Stimulated activated CD8-positive, alpha-beta memory T cell treated with anti-CD3 and anti-CD28 coated beads, Interleukin-4, amount 100 ng/mL, for 1 hour (primary cell): Measurements from ENCODE around the gene IGSF9.

Source experiments
- DNase-seq, 2 donors: peaks; one replicate each; pipeline ENCODE4 v3.0.0-alpha.2; 2020; ENCODE audit warnings: low read depth in 2 of 2, low spot score in 1 of 2

The IGSF9 gene

DNA sequence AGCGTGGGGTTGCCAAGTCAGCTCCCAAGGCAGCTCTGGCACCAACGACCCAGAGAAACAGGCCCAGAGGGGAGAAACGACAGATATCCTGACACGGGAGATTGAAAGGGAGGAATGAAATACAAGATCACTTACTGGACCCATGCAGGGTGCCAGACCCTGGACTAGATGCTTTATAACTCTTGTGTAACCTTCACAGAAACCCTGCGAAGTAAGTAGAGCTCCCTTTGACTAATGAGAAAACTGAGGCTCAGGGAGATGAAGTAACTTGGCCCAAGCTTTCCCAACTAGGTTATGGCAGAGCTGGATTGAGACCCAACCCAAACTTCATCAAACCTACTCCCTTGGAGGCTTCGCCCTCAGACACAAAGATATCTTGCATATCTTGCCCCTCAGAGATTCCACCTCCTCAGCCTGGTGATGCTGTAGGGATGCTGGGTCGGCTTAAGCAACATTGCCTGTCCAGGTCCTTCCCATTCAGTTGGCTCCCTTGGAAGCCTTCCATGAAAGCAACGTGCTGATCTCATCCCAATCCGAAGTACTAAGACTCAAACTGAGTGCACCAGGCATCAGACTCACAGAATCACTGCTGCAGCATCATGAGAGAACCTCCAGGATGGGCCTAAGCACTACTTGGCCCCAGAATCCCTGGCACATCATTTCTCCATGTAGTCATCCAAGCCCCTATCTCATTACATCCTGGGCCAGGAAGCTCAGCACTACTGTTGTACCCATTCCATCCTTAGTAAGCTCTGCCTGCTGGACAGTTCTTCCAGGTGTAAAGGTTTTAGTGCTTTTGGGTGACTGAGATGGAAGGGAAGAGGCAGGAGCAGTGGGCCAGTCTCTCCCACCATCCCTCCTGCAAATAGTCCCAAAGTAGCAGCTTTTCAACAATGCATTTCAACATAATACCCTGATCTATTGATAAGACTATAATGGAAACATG lies 1.1 kb upstream of the IGSF9 start:
- no peak for DNase-seq

DNA sequence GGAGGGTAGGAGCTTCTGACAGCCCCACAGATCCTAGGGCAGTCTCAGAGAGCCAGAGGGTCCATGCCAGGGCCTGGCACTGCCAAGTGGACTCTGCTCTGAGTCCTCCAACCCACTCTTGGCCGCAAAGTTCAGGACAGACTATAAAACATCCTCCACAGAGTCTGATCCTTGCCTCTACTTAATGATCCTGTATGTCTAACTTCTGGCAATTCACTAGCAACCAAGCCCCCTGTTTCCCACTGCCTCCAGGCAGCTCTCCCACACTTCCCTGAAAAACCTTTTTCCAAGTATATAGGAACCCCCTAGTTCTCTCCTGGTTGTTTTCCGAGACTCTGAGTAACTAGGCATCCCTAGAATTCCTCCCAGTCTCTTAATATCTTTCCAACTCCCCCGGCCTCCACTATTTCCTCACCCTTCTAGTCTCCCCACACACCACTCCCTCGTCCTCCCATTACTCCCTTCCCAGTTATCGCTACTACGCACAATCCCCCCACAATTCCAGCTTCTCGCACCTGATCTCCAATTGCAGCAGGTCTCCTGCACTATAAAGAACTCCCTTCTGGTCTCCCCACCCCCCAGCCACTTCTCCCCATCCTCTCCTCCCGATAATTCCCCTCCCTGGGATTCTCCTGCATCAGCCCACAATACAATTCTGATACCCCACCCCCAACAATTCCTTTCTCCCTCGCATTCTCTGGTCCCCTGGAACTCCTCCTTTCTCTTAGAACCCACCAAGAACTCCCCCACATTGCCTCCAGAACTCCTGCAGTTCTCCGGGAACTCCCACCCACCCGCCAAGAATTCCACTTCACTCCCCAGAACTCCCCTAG lies 574 bp downstream of the IGSF9 start:
- no peak for DNase-seq

DNA sequence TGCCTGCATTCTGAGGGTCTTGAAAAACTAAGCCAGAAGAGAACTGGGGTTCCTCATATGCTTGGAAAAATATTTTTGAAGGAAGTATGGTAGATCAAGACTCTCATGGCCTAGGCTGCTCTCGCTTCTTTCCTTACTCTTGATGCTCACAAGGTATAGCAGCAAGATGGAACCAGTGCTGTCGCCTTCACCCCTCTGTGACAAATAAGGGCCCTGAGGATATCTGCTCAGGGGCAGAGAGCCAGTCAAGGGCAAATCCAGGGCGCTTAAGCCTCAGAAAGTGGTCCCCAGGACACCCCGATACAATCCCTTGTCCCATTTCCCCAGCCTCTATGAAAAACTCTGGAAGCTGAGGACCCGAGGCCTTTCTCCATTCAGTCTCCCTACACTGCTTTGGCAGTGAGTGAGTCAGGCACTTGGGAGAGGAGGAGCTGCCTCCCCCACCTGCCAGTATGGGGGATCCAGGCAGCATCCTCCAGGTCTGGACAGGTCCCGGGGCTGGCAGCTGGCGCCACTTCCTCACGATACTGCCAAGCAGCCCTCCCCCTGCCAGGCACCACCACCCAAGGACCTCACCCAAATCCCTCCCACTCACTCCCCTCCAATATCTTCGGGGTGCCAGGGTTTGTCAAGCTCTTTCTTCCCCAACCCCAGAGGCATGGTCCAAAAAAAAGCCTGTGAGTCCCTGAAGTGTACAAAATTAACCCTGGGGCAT lies 1.3 kb downstream of the IGSF9 start:
- DNase-seq: no peak

DNA sequence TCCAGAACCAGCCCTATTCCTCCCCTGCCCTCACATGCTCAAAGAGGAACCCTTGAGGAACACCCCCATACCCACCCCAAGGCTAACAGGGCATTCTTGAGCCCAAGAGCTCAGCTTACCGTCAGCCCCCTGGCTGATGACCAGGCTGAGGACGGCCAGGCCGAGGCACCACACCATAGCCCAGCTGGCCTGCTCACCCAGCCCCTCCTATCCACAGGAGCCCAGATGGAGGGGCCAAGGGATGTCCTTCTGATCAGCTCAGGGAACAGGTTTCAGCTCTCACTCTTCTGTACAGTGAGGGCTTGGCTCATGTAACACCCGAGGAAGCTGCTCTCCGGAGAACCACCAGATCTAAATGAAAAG lies 2.2 kb downstream of the IGSF9 start:
- DNase-seq: no peak

DNA sequence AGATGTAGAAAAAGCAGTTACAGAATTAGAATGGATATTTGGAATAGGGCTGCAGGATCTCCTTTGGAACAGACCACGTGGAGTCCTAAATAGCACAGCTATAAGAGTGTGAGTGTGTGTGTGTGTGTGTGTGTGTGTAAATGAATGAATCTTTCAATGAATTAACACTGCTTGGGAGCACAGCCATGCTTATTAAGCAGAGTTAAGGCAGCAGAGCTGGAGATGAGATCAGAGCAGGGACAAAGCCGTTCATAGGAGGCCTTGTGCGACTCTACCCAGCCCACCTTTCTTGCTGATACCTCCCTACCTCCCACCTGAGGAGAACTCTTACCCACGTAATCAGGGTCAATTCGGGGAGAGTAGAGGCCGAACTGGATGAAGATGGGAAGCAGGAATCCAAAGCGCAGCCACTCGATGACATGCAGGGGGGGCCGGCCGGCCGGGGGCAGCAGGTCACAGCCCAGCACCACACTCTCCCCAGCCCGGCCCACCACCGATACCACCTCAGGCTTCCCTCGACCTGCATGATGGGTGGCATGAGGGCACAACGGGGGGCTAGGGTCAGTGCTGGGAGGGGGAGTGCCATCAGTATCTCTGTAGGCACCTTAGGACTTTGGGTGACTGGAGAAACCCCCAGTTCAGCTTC lies 2.7 kb downstream of the IGSF9 start:
- DNase-seq: no peak

DNA sequence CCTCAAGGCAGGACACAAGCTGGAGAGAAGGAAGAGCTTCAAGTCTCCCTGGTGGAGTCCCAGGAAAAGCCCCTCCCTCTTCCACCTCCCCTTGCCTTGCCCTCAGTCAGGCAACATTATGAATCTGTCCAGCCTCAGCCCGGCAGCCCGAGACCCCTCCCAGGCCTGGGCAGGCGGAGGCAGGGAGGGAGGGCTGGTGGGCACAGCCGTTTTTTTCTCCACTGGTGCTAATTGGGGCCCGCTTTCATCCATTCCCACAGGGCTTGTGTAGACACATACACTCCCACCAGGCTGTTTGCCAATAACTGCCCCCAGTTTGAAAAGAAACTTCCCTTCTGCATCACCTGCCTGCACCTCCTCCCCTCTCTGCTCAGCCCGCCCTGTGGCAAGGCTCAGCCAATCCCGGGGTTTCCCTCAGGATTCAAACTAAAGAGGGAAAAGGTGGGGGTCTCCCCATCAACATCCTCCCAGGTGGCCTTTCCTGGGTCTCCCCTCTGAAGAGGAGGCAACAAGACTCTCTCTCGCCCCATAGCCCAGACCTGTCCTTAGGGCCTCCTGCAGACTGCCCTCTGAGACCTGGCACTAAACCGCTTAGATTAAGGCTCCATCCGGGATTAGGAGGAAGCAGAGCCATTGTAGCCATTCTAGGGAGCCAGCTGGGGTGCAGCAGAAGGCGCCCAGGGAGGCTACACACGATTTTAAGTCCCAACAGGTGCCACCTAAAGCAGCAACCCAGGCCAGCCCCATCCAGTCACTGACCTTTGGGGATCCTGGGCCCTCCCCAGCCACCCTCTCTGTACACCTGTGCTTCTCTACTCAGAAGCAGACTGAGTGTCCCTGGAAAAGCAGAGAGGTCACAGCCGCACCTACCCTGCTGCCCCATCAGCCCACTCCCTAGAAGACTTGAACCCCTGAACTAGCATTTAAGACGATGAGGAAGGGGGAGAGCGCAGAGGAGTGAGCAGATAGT lies 3.5 kb downstream of the IGSF9 start:
- no peak for DNase-seq

DNA sequence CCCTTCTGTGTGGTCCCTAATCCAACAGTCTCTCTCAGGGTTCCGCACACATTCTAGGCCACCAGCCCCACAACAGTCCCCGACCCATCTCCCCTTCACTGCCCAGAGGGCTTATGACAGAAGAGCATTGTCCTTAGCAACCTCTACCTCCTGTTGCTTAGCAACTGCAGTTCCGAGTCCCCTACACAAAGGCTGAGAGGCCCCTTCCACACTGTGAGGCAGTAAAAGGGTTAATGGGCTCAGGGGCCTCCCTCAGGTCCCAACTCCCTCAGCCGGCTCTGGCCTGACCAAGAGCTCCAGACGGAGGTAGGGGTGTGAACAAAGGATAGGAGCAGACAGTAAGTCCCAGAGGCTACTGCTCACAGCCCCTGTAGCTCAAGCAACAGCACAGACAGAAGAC lies 4.3 kb downstream of the IGSF9 start:
- no peak for DNase-seq

DNA sequence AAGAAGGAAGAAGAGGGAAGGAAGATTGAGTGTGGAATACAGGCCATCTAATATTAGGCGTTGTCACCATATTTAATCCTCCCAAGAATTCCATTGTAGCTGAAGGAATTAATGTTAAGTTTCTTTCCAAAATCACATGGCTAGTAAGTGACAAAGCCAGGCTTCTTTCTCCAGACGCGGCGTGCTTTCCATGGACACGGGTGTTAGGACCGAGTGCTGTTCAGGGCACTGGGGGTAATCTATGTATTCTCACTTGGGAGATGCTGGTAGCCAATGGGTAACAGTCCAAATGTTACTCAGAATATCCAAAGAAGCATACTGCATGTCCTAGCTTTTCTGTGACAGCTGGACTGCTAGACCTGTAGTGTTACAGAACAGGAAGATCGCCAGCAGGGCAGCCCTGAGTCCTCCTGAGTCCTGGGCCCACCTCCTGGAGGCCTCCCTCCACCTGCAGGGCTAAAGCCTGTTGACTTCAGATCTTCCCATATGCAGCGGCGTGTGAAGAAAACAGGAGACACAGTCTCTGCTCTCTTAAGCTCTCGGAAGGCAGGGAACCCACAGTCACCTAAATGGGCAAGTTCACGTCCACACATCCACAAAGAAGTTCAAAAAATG lies 5.3 kb downstream of the IGSF9 start:
- DNase-seq: no peak

DNA sequence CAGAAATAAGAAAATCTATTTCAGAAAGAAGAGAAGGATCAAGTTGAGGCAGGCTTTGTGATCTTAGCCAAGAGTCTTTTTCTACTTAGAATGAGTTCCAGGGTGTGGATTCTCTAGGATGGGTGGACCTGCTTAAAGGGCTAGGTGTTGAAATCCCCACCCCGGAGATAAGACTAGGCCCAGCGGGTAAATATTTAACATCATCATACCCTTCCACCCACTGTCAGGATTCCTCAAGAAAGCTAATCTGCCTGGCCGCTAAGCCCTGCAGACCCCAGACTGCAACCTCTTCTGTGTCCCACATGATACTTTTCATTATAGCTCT lies 5.8 kb downstream of the IGSF9 start:
- no peak for DNase-seq

DNA sequence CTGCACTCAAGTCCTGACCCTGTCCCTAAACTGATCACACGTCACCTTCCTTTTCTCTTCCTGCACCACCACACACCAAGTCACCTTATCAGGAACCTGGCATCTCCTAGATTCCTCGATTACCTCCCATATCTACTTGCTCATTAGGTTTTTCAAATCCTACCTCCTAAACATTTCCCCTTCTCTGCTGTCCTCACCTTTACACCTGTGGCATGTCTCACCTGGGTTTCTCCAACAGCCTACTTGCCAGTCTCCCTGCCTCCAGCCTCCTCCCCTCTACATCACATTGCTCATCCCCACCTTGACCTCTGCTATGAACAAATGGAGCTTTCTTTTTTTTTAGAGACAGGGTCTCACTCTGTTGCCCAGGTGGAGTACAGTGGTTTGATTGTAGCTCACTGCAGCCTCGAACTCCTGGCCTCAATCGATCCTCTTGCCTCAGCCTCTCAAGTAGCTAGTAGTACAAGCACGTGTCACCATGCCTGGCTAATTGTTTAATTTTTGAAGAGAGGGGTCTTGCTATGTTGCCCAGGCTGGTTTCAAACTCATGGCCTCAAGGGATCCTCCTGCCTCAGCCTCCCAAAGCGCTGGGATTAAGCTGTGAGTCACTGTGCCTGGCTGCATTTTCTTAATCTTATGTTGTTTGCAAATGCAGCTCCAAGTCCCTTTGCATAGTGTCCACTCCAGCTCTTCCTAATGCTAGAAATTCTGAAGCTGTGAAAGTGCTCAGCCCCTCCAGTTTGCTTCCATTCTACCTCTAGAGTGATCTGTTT lies 6.3 kb downstream of the IGSF9 start:
- no peak for DNase-seq

DNA sequence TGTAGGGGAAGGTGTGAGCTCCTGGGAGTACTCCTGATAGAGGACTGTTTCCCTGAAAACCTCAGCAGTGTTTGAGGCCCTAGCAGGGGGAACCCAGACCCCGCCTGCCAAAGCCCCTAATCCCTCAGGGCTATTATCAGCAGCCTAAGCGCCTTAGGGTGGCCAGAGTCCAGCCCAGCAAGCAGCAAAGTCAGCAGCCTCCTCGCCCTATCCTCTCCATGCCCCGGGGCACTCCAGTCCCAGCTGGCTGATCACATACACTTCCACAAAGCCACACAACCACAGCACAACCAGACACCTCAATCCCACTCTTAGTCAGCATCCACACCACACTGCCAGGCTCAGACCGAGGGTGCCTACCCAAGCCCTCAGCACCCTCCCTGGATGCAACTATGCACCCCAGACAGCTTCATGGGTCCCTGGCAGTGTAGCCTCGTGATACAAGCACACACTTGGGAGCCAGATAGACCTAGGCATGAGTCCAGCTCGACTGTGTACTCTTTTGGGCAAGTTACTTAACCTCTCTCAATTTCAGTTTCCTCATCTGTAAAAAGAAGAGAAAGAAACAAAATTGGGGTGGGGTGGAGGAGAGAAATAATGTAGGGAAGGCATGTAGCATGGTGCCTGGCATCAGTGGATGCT lies 7.1 kb downstream of the IGSF9 start:
- no peak for DNase-seq

DNA sequence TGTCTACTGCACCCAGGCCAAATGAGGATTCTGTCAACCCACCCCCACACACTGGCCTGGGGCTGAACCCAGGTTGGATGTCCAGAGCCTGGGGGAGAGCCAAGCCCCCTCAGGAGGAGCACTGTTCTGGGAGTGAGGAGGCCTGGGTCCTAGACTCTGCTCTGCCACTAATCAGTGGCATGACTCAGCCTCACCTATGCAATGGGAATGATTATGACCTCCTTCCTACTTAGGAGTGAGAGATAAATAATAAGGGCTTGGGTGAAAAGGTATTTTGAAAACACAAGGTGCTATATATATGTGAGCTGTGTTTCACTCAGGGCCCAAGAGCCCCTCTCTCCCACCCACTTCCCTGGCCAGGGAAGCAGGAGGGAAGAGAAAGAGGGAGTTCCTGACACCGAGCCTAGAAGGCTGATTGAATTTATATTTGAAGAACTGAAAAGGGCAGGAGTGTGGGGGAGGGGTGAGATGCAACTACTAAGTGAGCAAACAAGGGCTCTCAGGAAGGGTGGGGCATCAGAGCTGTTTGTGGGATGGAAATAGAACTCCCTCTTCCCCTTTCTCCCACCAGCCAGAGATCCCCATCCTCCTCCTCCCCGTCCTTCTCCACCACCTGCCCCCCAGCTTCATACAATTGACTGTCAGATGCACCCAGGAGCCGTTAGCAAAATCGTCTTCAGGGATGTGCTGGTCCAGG lies 8.2 kb downstream of the IGSF9 start:
- DNase-seq: no peak

DNA sequence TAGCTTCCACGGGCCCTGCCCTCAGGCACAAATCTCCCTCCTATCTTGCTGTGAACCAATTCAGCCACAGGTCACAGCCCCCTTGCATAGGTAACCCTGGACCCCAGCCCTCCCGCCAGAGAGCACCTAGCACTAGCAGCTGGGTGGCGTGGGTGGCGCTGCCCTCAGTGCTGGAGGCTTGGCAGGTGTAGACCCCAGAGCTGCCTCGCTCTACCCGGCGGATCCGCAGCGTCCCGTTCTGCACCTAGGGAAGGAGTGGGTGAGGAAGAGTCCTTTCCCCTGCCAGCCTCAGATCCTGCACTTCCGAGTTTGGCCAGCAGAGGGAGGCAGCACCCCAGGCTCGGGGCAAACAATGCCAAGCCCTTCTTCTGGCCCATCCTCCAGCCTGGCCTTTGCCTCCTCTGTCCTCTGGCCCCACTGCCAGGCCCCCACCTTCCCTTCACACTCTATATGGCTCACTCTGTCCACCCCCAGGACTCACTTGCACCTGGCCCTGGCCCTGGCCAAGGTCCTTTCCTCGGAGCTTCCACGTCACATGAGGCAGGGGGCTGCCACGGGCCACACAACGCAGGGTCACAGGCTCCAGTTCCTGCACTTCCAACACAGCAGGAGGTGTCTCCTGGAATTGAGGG lies 9.0 kb downstream of the IGSF9 start:
- DNase-seq: peak; percentile 73 to 79

DNA sequence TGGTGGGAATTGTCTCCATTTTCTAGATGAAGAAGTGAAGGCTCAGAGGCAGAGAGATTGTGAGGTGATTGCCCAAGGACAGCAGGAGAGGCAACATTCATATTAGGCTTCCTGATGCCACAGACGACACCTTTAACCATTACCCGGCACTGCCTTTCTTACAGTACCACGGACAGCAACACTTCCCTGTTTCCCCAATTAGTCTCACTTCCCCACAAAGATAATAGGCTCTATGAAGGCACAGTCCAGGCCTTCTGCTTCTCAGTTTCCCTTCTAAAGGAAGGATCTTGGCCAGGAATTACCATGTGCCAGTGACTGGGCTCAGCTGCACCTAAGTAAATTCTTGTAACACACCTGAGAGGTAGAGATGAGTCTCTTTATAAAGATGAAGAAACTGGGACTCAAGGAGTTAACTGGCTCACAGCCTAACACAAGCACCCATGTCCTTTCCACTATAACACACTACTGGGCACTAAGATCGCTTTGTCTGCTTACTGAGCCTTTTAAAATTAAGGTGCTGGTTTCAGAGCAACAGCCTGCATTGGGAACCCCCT lies 9.6 kb downstream of the IGSF9 start:
- no peak for DNase-seq

DNA sequence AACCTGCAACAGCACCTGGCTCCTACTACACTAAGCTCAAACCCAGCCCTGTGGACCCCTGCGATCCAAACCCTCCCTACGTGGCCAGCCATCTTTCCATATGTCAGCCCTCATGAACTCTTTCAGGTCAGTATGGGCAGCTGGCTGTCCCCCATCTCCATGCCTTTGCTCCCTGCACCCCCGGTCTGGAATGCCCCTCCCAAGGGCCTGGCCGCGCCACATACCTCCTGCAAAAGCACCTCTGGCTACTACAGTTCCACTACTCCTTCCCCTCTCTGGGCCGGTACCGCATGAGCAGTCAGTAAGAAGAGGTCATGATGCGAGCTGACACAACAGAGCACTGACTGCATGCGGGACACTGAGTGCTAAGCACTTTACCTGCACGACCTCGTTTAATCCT lies 10.1 kb downstream of the IGSF9 start:
- DNase-seq: no peak

DNA sequence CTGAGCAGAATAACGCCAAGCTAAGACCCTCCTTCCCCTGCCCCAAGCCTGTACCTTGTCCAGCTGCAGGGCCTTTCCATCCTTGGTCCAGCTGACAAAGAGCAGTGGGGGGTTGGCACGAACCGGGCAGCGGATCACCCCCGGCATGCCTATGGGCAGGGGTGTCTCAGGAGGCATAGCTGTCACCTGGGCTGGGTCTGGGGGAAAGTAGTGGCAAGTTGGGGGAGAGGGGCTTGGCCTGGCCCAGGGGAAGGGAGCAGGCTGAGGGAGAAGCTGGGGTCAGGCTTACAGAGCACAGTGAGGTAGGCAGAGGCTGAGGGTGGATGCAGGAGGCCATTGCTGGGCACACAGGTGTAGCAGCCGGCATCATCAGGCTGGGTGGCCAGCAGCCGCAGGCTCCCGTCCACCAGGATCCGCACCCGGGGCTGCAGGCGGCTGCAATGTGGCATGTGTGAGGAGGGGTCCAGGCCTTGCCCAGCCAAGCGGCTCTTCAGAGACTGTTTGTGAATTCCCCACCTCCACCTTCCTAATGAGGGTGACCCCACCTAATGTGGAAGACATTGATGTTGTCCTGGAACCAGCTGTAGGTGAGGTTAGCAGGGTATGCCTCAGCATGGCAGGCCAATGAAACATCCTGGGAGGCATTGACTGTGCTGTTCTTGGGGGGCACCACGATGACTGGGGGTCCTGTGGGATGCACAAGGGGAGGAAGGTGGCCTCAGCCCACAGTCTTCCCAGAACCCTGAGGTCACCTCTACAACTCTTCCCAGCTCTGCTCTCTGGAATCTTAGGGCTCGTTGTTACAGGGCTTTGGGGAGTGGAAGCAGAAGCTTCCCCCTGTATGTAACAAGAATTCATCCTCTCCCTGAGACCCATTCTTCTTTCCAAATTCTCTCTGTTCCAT lies 11.0 kb downstream of the IGSF9 start:
- no peak for DNase-seq
